NCI-H1930 (cell line): ENCODE measurements around the gene EFCC1.

Experiments
- DNase-seq, 2 experiments: peaks; one replicate each; lab custom pipeline; 2025; lab: John Stamatoyannopoulos, UW

Gene EFCC1

GRCh38 chr3:128994581-128995546, 6.2 kb upstream of the EFCC1 start:
- DNase-seq = no peak

GRCh38 chr3:128995737-128996136, 5.4 kb upstream of the EFCC1 start:
- DNase-seq = no peak

GRCh38 chr3:128996200-128996599, 4.9 kb upstream of the EFCC1 start:
- no peak for DNase-seq

DNA sequence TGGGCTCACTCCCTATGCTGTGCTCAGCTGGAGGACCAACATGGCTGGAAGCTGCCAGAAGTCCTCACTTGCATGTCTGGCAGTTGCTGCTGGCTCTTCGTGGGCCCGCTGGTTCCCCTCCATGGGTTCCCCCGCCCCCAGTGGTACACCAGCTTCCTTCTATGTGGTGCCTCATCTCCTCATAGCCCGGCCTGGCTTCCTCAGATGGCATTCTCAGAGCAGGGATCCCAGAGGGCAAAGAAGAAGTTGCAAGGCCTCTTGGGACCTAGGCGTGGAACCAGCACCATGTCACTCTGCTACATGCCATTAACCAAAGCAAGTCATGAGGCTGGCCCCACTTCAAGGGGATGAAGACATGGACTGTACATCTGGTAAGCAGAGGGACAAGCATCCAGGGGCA, 4.4 kb upstream of the EFCC1 start:
- no peak for DNase-seq

- no peak for DNase-seq
These were observed 3.5 kb upstream of the EFCC1 start for GRCh38 chr3:128997486-128998133.

DNA sequence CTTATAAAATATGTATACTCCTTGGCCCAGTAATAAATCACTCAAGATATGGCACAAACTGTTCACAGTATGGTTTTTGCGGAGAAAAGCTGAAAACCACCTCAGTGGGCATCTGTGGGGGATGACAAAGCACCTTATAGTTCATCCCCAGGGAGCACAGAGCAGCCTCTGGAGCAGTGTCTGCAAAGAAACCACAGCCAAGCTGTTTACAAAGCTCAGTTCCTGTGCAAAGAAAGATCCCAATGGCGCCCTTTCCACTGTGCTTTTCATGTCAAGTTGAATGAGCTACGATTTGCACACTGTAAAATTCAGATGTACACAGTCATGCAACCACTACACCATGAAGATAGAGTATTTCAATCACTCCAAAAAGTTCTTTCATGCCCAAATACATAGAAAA, 2.5 kb upstream of the EFCC1 start:
- peak; percentile 61 to 76 for DNase-seq

DNA sequence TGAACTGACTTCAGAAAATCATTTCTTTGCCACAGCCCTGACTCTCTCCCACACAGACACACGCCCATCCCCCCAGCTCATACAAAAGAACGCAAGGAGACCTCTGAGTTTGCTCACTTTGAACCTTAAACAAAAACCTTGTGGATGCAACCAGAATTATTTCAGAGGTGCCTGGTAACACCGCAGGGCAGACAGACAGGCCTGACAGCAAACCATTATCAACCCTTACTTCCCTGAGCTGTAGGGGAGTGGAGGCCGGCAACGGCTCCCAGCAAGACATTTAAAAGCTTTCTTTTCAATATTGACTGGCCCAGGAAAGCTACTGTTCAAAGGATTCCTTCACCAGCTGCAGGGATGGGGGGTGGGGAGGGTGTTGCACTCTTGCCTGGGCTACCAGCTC, 2.0 kb upstream of the EFCC1 start:
- DNase-seq = peak; percentile 34 to 46

DNA sequence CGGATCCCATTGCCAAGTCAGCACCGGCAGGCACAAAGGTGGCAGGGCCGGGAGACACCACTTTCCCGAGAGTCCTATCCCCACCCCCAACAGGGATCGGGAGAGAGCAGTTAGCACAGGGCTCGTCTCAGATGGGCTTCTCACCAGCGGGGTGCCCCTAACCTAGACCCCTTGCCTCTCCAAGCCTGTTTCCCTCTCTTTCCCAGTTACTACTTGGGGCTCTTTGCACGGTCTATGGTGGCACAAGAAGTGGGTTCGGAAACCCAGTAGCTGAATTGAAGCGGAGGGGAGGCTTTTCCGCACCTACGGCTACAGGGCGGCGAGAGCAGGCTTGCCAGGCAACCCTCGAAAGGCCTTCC, 383 bp upstream of the EFCC1 start:
- no peak for DNase-seq

- DNase-seq = no peak
These were observed 885 bp downstream of the EFCC1 start for GRCh38 chr3:129001806-129002572.

GRCh38 chr3:129002573-129003569, 1.8 kb downstream of the EFCC1 start:
- no peak for DNase-seq

GRCh38 chr3:129003578-129004112, 2.5 kb downstream of the EFCC1 start:
- peak; percentile 81 to 83 for DNase-seq

DNA sequence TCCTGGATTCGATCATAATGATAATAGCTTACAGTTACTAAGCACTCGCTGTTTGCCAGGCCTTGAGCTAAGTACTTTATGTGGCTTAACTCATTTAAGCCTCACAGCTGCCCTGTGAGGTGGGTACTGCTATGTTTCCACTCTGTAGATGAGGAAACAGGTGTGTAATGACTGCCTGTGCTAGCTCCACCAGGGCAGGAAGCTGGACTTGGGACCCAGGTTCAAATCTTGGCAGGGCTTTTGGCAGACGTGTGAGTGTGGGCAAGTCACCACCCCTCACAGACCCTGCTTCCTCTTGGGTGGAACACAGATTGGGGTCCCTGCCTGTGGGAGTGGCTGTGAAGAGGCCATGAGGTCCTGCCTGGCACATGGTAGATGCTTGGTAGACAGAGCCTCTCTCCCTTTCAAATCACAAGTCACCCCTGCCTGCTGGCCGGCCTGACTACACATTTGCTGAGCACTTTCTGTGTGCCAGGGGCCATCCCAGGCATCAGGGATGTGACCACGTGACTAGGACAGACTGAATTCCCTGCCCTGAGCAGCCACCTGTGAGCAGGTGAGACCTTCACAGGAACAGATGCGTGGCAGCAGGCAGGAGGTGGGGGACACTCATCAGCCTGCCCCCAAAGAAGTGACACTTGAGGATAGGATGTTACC, 3.7 kb downstream of the EFCC1 start:
- DNase-seq = no peak

- no peak for DNase-seq
These were observed 4.6 kb downstream of the EFCC1 start for GRCh38 chr3:129005526-129006303.

DNA sequence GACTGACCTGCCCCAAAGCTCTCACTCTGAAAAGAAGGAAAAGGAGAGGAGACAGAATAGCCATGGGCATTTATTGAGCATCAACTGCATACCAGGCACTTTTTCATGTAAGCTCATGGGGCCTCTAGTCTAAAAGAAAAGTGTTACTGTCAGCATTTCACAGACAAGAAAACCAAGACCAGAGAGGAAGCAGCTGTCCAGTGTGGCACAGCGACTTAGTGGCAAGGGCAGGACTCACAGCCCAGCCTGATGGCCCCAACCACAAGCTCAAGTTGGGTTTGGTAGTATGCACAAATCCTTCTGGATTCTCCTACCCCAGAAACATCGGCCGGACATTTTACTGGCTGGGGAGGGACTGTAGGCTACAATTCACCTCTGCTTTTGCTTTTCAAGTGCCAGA, 5.8 kb downstream of the EFCC1 start:
- DNase-seq = no peak

GRCh38 chr3:129007792-129008191, 6.7 kb downstream of the EFCC1 start:
- no peak for DNase-seq

DNA sequence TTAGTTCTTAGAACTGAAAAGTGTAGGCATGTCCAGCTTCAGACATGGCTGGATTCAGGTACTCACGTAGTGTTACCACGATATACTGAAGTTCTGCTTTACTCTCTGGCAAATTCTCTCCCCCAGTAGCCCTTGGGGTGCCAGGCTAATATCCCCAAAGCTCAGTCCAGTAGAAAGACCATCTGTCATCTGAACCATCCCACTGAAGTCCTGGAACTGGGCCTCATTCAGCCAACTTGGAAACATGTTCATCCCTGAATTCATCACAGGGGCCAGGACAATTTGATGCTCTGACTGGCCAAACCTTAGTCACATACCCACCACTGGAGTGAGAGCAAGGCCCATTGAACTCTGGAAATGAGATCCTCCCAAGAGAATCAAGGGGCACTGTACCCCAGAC, 8.2 kb downstream of the EFCC1 start:
- DNase-seq = no peak

DNA sequence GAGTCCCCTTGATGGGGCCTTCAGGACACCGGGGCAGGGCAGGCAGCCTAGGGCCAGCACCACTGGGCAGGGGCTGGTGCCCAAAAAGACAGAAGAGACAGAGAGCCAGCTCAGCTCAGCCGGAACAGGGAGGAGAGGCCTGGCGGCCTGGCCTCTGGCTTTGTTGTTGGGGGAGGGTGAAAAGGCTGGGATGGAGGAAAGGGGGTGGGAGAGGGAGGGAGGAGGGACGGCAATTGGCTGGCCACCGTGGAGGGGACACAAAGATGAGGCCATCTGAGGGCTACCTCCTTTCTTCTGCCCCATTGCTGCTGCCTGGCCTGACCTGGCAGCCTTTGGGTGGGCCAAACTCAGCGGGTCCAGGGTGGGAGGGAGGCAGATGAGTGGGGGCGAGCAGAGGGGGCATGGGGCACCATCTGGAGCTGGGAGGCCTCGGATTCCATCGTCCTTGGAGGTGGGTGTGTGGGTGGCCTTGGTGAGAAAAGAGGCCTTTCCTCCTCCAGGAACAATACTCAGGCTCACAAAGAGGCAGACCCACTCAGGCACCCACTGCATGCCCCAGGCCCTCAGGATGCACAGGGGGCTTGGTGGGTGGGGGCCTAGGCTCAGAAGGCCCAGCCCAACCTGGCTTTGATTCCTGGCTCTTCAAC, 9.3 kb downstream of the EFCC1 start:
- no peak for DNase-seq

DNA sequence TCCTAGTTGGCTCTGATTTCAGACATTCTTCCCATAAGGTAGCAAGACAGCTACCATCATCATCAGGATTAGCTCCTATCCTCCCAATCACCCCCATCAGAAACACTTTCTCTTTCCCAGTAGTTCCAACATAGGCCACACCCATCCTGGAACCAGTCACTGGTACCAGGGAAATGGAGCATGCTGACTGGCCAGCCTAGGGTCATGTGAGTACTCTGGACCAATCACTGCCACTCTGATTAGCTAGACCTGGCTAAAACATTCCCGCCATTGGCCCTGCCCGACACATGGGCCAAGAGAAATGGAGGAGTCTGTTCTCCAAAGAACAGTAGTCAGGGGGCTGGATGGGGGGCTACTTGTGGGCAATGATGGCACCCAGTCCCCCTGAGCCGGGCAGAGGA, 12.4 kb downstream of the EFCC1 start:
- no peak for DNase-seq

DNA sequence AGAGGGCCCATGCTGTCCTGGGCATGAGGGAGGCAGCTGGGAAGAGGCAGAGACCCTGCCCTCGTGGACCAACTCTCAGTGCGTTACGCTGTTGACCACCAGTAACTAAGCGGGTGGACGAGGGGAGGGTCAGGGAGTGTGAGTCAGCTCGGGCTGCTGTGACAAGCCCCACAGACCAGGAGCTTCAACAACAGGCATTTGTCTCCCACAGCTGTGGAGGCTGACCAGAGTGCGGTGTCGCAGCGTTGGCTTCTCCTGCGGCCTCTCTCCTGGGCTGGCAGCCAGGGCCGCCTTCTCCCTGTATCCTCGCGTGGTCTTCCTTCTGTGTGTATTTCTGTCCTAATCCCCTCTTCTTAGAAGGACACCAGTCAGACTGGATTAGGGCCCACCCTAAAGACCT, 13.0 kb downstream of the EFCC1 start:
- DNase-seq = no peak
